ENCODE measurements around the gene CALN1.
"Not testable (repeated sequence)": the region's sequence is repeated elsewhere in the genome, so short reads cannot be mapped to it uniquely, and the experiment has no call there.

The CALN1 gene

DNA sequence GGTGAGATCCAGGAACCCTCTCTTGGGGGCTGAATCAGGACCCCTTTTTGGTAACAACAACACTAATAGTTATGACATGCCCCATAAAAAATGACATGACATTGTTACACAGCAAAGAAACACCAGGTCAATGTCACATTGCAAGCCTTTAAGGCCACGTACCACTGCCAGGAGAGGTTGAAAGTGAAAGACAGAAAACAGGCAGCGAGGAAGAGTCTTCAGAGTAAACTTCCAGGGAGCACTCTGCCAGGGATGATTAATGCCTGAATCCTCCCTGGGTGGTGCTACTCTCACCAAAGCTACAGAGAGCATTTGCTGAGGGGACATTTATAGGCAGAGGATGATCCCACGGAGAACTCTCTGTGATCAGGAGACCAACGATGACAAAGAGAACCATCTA is 551.6 kb downstream of the CALN1 start:
- no peak for DNase-seq (ENCODE audit: low read depth)

GRCh38 chr7:71857338-71857737 is 554.8 kb downstream of the CALN1 start:
- DNase-seq (ENCODE audit: low read depth) = no peak

GRCh38 chr7:71854546-71855397 is 557.4 kb downstream of the CALN1 start:
- no peak for DNase-seq (ENCODE audit: low read depth)

GRCh38 chr7:71851776-71852498 is 560.2 kb downstream of the CALN1 start:
- no peak for DNase-seq (ENCODE audit: low read depth)

DNA sequence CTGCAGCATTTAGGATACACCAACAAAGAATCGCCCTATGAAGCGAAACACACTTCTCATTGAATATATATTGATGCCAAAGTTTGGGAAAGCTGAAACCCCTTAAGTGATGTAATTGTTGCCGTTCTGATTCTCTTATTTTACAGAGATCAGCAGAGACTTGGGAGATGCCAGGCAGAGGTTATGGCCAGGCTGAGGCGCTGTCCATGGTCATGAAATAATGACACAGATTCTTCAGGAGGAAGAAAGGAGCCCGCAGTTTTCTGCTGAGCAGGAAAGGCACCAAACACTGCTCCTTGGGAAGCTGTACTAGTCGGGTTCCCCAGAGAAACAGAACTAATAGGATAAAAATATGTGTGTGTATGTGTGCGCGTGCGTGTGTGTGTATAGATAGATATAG is 566.0 kb downstream of the CALN1 start:
- no peak for DNase-seq (ENCODE audit: low read depth)

GRCh38 chr7:71843676-71844075 is 568.5 kb downstream of the CALN1 start:
- DNase-seq (ENCODE audit: low read depth) = no peak

DNA sequence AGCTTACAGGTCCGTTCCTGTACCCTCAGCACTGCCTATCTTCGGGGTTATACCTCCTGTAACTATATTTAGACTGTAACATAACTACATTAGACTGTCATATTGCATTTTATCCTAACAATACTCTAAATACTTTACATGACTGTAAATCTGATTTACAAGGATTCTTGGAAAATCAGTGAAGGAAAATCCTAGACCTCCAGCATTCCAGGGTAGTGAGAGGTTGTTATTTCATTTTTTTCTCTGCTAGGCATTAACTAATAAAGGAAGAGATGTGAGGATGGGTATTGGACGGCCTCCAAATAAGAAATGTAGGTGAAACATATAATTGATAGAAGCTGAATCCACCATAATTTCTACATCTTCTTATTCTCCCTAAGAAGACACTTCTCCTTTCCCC is 569.4 kb downstream of the CALN1 start:
- no peak for DNase-seq (ENCODE audit: low read depth)

DNA sequence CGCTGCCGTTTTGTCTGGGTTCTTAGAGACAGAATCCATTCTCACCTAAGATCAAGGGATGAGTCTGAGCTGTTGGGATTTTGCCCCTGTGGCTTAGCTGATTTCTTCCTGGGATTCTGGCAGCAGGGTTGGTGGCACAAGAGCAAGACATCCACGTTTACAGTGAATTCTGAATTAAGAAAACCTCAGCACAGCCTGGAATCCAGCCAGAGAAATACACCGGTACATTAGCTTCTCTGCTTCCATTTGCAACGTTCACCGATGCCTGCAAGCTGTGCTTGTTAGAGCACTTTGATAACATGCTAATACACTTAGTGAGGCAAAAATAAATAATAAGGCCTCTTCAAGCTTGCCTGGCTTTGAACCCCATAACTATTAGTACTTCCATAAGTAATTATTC is 569.8 kb downstream of the CALN1 start:
- DNase-seq (ENCODE audit: low read depth) = no peak

DNA sequence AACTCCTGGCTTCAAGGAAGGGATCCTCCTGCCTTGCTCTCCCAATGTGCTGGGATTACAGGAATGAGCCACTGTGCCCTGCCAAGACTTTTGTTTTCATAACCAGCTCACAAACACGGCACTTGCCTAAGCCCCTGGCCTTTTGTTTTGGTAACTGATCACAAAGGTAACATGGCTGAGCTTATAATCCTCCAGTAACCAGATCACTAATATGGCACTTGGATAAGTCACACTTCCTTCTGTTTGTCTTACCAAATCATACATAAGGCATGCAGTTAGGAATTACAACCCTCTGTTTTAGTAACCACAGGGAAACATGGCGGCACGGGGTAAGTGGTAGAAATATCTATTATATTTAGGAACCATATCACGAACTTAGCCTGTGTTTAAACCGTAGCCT is 577.1 kb downstream of the CALN1 start:
- no peak for DNase-seq (ENCODE audit: low read depth)

GRCh38 chr7:71829515-71829914 is 582.6 kb downstream of the CALN1 start:
- no peak for DNase-seq (ENCODE audit: low read depth)

GRCh38 chr7:71828361-71828760 is 583.8 kb downstream of the CALN1 start:
- DNase-seq (ENCODE audit: low read depth) = no peak

- DNase-seq (ENCODE audit: low read depth) = no peak
Measured at GRCh38 chr7:71826141-71826540, 586.0 kb downstream of the CALN1 start.

DNA sequence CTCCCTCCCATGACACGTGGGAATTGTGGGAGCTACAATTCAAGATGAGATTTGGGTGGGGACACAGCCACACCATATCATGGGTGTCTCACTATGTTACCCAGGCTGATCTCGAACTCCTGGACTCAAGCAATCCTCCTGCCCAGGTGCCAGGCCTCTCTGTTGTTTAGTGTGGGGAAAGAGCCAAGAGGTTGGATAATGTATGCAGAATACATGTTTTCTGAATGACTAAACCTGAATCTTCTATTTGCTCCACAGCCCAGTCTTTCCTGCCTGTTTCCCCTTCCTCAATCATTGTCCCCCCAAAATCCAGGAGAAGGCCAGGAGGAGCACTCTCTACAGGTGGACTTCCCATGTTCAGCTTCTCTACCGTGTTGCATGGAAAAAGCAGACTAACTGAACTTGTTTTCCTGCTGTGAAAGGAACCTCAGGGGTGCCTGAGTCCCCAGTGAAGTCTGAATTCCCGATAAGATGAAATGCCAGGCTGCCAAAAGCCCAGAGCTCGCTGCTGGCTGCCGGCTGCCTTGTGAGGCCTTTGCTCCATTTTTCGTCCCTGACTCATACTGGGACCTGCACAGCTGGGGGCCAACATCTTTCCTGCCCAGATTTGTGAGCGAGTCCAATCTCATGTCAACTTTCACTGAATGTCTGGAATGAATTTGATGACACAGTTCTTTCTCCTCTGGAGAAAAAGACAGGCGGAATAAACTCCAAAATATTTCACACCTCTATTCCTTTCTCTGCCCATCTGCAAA is 588.0 kb downstream of the CALN1 start:
- DNase-seq (ENCODE audit: low read depth) = no peak

GRCh38 chr7:71822406-71822805 is 589.7 kb downstream of the CALN1 start:
- not testable (repeated sequence) for DNase-seq (ENCODE audit: low read depth)

GRCh38 chr7:71817916-71818315 is 594.2 kb downstream of the CALN1 start:
- DNase-seq (ENCODE audit: low read depth) = no peak

DNA sequence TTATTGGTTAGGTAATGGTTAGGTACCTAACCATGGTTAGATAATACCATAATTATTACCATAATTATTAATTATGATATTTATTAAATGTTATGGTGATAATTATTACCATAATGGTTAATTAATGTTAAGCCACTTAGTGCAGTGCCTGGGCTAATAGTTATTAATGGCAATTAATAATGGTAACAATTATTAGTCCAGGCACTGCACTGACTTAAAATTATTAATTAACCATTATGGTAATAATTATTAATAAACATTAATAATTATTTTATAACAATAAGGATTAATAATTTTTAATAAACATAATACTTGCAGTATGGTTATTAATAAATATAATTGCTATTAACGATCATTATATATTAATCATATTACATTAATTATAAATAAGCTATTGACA is 604.0 kb downstream of the CALN1 start:
- DNase-seq (ENCODE audit: low read depth) = no peak

DNA sequence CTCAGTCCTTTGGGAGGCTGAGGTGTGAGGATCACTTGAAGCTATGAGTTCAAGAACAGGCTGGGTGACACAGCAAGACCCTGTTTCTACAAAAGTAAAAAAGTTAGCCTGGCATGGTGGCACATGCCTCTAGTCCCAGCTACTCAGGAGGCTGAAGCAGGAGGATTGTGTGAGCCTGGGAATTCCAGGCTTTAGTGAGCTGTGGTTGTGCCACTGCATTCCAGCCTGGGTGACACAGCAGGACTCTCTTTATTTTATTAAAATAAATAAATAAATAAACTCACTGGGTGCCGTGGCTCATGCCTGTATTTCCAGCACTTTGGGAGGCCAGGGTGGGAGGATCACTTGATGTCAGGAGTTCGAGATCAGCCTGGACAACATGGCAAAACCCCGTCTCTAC is 607.9 kb downstream of the CALN1 start:
- DNase-seq (ENCODE audit: low read depth) = no peak

DNA sequence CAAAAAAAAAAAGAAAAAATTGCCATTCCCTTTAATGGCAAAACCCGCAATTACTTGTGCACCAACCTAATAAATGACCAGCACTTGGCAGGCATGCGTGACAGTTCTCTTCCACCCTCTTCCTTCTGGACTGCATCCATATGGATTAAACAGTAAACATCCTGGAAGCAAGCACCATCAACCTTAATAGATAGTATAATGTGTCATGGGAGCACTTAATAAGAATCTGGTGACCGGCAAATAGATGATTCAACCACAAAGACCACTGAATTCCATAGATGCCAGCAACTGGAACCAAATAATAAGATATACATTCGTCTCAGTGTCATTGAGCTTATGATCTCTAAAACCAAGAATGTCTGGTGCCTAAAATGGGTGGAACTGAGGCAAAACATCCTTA is 610.2 kb downstream of the CALN1 start:
- no peak for DNase-seq (ENCODE audit: low read depth)

DNA sequence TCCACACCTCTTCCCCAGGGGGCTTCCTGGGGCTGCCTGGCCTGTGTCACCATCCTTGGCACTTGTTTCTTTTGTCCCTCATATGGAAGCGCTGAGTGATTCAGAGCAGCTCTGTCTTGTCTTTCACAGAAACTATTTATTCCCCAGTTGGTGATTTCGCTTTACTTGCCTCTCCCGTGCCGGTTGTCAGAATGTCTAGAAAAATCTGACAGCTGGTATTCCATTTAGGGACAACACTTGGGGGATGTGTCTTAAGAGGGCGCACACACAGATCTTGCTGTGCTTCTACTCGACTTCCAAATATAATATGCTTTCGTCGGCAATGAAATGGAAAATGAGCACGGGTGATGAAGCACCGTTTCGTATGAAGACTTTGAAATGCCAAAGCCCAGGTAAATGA is 611.8 kb downstream of the CALN1 start:
- DNase-seq (ENCODE audit: low read depth) = no peak

DNA sequence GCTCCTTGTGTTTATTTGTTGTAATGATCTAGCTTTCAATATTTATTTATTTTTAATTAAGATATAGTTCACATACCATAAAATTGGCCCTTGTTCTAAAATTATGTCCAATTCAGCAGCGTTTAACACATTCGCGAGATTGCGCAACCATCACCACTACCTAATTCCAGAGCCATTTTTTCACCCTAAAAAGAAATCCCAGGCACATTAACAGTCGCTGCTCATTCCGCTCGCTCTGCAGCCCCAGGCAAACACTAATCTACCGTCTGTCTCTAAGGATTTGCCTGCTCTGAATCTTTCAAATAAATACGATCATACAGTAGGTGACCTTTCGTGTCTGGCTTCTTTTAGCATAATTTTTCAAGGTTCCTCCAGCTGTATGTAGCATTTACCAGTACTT is 616.7 kb downstream of the CALN1 start:
- DNase-seq (ENCODE audit: low read depth) = no peak

- no peak for DNase-seq (ENCODE audit: low read depth)
Measured at GRCh38 chr7:71793251-71793650, 618.9 kb downstream of the CALN1 start.

DNA sequence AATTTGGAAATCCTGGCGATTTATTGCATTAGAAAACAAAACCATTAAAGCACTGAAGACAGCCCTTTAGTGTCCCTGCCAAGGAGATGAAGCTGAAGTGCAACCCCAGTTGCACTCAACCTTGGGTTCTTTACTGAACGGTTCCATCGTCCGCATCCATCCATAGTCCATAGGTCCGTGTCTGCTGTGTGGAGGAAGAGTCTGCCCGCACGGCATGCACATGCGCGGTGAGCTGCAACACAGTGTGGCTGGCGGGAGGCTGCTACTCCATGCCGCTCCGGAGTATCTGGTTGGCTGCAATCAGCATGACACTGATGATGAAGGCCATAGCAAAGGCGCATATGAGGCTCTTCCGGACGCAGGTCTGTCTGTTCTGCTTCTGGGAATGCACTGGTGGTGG is 624.6 kb downstream of the CALN1 start:
- DNase-seq (ENCODE audit: low read depth) = no peak

DNA sequence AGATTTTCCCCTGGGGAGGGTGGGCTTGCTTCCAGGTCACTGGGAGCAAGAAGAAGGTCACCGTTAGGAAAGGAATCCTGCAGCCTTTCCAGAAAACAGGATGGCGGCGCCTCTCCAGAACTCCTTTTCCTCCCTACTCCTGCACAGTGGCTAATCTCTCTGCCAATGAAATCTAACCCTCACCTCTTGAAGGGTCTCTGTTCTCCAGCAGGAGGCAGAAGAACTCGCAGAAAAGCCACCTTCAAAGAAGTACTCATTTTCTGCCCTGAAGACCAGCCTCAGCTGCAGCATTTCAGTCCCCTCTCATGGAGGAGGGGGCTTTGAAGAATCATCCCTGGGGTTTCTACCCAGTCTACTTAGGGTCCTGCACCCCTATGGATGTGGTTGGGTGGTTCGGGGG is 626.9 kb downstream of the CALN1 start:
- no peak for DNase-seq (ENCODE audit: low read depth)
